NCI-H2029 treated with DMSO at 0.1 percent for 48 hours (cell line): ENCODE results near the gene FGFBP1.

ENCODE experiments used
- DNase-seq: peaks from one replicate; lab custom pipeline; 2025; lab: John Stamatoyannopoulos, UW

FGFBP1 gene

GRCh38 chr4:15938640-15939039 lies at the start of gene FGFBP1:
Gene FGFBP1, minus strand, starts transcription at chr4:15938740. Its CDS starts 2,108 bp downstream, at chr4:15936632.
- no peak for DNase-seq

GRCh38 chr4:15988222-15988621 lies 49.7 kb upstream of the FGFBP1 start:
- no peak for DNase-seq

GRCh38 chr4:15986907-15987306 lies 48.4 kb upstream of the FGFBP1 start:
- DNase-seq, result no peak

- no peak for DNase-seq
These were observed 45.1 kb upstream of the FGFBP1 start for GRCh38 chr4:15983610-15984009.

GRCh38 chr4:15982842-15983524 lies 44.4 kb upstream of the FGFBP1 start:
- DNase-seq, result no peak

GRCh38 chr4:15976456-15977447 lies 38.2 kb upstream of the FGFBP1 start:
- no peak for DNase-seq

- no peak for DNase-seq
These were observed 32.7 kb upstream of the FGFBP1 start for GRCh38 chr4:15971068-15971801.

- no peak for DNase-seq
These were observed 30.2 kb upstream of the FGFBP1 start for GRCh38 chr4:15968551-15969300.

GRCh38 chr4:15965325-15965724 lies 26.8 kb upstream of the FGFBP1 start:
- no peak for DNase-seq

- no peak for DNase-seq
These were observed 25.6 kb upstream of the FGFBP1 start for GRCh38 chr4:15964159-15964558.

- DNase-seq, result no peak
These were observed 25.0 kb upstream of the FGFBP1 start for GRCh38 chr4:15963576-15963975.

GRCh38 chr4:15963001-15963451 lies 24.5 kb upstream of the FGFBP1 start, which contains the start of gene FGFBP2:
Gene FGFBP2, minus strand, starts transcription at chr4:15963175. Its CDS starts 46 bp downstream, at chr4:15963129.
- DNase-seq, result no peak

GRCh38 chr4:15961781-15962510 lies 23.4 kb upstream of the FGFBP1 start:
- no peak for DNase-seq

- no peak for DNase-seq
These were observed 20.0 kb upstream of the FGFBP1 start for GRCh38 chr4:15958562-15958961.

- DNase-seq, result peak; percentile 71
These were observed 17.8 kb upstream of the FGFBP1 start for GRCh38 chr4:15956179-15956850.

GRCh38 chr4:15955670-15956069 lies 17.1 kb upstream of the FGFBP1 start:
- no peak for DNase-seq

- no peak for DNase-seq
These were observed 15.1 kb upstream of the FGFBP1 start for GRCh38 chr4:15953625-15954024.

GRCh38 chr4:15951781-15952180 lies 13.2 kb upstream of the FGFBP1 start:
- no peak for DNase-seq

- no peak for DNase-seq
These were observed 10.3 kb upstream of the FGFBP1 start for GRCh38 chr4:15948826-15949225.

- DNase-seq, result no peak
These were observed 9.1 kb upstream of the FGFBP1 start for GRCh38 chr4:15947684-15948083.
